ENCODE data around the gene AMY1B.
"Not testable (repeated sequence)": the region's sequence is repeated elsewhere in the genome, so short reads cannot be mapped to it uniquely, and the experiment has no call there.

The AMY1B gene

DNA sequence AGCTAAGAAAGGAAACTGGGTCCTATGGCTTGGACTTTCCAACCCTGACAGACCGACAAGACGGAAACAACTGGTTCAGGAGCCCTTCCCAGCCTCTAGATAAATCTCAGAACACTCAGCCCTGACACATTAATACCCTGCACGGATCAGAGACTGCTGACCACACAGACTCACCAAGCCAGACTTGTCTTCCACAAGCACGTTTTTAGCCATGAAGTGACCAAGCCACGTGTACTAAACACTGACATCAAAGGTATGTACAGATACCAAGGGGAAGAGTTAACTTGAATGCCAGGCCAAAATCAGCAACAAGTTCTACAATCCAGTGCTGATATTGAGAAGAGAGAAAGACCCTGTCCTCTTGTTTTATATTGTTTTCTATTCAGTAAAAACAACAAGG lies at the start of gene AMY1B:
AMY1B (minus strand) TSS at position 101 of the 400 bp plus-strand sequence. CDS start 571 bp downstream, outside the sequence.
- DNase-seq, ATAC-seq: not testable (repeated sequence)

DNA sequence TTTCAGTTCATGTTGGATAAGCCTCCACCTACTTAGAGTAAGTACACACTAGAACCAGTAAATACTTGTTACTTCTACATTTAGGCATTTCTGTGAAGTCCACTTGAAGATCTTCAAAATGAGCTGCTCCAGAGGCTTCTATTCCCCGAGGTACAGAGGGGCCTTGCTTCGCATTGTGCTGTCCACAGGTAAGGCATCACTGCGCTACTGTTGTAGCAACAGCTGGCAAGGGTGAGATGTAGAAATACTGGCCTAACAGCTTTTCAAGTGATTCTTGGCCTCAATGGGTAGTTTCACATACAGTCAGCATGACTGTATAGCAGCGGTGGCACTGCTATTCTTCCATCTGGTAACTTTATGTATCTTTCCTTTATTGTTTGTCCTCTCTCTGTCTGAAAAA lies 49.0 kb upstream of the AMY1B start:
- not testable (repeated sequence) for DNase-seq

DNA sequence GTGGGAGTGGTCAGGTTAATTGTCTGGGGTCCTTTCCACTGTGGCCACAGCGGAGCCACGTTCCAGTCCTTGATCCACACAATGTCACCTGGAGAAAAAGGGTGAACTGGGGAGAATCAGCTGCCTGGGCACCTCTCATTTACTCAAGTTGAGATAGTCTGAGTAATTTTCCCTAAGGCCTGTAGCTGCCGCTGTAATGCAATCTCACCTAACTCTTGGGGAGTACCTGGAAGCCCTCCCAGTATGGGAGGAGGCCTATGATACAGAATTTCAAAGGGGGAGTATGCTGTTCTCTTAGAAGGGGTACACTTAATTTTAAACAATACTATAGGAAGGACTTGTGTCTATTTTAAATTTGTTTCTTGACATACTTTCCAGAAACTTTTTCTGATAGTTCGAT lies 48.4 kb upstream of the AMY1B start:
- ATAC-seq, DNase-seq: not testable (repeated sequence)

More for the DNA sequence above, 49.0 kb upstream of the AMY1B start:
- ATAC-seq: not testable (repeated sequence)

DNA sequence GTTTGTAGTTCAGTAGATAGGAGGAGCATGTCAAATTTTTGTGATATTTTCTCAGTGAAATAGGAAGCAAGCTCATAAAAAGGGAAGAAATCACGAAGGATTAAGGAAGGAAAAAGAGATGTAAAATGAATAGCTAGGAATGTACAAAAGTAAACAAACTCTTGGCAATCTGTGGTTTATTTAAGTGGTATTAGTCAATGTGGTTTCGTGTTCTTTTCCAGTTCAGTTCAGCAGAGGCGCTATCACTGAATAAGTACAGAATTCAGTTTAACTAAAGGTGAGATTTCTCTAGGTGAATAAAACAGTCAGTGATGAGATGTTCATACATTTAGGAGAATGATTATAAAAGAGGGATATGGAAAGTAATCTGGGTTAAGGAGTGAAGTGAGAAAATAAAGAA lies 42.0 kb upstream of the AMY1B start:
- DNase-seq, ATAC-seq: not testable (repeated sequence)

DNA sequence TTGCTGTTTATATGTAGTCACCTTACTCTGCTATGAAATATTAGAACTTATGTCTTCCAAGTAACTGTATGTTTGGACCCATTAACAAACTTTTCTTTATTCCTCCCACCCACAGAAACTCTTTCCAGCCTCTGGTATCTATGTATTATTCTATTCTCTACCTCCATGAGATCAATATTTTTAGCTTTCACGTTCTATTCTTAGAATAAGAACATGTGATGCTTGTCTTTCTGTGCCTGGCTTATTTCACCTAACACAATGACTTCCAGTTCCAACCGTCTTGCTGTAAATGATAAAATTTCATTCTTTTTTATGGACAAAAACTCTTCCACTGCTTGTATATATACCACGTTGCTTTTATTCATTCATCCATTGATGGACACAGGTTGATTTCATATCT lies 39.3 kb upstream of the AMY1B start:
- not testable (repeated sequence) for DNase-seq, ATAC-seq

DNA sequence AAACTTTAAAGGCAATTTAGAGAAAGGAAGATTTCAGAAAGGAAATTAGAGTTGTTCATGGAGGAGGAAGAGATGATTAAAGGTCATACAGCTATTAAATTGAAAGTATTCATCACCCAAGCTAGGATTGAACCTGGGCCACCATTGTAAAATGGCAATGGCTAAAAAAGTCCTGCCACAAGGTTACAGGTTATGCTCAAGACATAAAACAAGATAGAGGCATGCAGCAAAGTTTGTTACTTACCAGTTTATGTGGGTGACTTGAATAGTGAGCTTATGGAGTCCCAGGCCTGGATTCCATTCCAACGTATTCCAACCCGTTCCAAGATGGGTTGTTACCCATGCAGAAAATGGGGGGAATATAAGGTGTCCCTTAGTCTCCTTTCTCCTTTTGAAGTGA lies 25.5 kb upstream of the AMY1B start:
- DNase-seq, ATAC-seq: not testable (repeated sequence)

DNA sequence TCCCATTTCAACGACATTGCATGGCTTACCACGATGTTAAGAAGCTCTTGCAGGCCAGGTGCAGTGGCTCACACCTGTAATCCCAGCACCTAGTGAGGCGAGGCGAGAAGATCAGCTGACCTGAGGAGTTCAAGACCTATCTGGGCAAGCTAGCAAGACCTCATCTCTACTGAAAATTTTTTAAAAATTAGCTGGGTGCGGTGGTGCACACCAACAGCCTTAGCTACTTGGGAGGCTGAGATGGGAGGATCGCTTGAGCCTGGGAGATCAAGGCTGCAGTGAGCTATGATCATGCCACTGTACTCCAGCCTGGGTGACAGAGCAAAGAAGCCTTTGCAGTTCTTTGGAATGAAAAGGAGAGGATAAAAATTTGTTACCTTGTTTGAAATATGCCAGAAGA lies 21.4 kb upstream of the AMY1B start:
- DNase-seq, ATAC-seq: not testable (repeated sequence)

DNA sequence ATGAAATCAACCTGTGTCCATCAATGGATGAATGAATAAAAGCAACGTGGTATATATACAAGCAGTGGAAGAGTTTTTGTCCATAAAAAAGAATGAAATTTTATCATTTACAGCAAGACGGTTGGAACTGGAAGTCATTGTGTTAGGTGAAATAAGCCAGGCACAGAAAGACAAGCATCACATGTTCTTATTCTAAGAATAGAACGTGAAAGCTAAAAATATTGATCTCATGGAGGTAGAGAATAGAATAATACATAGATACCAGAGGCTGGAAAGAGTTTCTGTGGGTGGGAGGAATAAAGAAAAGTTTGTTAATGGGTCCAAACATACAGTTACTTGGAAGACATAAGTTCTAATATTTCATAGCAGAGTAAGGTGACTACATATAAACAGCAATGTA lies 14.4 kb upstream of the AMY1B start:
- not testable (repeated sequence) for DNase-seq, ATAC-seq

DNA sequence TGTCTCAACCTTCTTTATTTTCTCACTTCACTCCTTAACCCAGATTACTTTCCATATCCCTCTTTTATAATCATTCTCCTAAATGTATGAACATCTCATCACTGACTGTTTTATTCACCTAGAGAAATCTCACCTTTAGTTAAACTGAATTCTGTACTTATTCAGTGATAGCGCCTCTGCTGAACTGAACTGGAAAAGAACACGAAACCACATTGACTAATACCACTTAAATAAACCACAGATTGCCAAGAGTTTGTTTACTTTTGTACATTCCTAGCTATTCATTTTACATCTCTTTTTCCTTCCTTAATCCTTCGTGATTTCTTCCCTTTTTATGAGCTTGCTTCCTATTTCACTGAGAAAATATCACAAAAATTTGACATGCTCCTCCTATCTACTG lies 11.7 kb upstream of the AMY1B start:
- not testable (repeated sequence) for ATAC-seq, DNase-seq

DNA sequence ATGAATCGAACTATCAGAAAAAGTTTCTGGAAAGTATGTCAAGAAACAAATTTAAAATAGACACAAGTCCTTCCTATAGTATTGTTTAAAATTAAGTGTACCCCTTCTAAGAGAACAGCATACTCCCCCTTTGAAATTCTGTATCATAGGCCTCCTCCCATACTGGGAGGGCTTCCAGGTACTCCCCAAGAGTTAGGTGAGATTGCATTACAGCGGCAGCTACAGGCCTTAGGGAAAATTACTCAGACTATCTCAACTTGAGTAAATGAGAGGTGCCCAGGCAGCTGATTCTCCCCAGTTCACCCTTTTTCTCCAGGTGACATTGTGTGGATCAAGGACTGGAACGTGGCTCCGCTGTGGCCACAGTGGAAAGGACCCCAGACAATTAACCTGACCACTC lies 5.2 kb upstream of the AMY1B start:
- not testable (repeated sequence) for ATAC-seq, DNase-seq

DNA sequence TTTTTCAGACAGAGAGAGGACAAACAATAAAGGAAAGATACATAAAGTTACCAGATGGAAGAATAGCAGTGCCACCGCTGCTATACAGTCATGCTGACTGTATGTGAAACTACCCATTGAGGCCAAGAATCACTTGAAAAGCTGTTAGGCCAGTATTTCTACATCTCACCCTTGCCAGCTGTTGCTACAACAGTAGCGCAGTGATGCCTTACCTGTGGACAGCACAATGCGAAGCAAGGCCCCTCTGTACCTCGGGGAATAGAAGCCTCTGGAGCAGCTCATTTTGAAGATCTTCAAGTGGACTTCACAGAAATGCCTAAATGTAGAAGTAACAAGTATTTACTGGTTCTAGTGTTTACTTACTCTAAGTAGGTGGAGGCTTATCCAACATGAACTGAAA lies 4.7 kb upstream of the AMY1B start:
- not testable (repeated sequence) for ATAC-seq, DNase-seq

DNA sequence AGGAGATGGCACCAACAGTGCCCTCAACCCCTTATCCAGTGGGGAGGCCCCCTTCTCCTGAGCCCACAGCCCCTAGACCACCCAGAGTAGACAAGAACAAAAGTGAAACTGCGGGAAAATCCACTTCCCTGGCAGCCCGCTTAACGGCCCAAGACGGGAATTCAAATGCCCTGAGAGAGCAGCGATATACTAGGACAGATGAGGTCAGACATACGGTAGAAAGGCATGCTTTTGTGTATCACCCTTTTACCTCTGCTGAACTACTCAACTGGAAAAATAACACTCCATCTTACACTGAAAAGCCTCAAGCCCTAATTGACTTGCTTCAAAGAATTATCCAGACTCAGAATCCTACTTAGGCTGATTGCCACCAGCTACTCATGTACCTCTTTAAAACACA lies 1.4 kb upstream of the AMY1B start:
- not testable (repeated sequence) for DNase-seq, ATAC-seq

DNA sequence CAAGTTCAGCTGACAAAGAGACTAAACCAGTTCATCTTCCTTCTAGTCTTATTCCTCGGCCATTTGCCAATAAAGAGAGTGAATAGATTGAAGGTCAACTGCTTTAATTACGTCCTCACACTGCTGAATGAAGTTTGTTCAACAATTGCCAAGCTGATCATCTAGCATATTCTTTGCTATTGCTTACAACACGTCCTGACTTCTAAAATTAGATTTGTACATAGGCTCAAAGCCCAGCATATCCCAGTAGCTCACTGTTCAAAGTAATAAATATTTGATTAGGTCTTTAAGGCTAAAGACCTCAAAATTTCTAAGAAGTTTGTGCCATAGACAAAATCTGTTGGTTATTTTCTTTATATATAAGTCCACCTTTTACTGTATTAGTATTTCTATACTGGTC lies 19.7 kb downstream of the AMY1B start:
- DNase-seq: not testable (repeated sequence)

DNA sequence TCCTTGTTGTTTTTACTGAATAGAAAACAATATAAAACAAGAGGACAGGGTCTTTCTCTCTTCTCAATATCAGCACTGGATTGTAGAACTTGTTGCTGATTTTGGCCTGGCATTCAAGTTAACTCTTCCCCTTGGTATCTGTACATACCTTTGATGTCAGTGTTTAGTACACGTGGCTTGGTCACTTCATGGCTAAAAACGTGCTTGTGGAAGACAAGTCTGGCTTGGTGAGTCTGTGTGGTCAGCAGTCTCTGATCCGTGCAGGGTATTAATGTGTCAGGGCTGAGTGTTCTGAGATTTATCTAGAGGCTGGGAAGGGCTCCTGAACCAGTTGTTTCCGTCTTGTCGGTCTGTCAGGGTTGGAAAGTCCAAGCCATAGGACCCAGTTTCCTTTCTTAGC lies 40.5 kb downstream of the AMY1B start, which contains the start of gene AMY1A:
AMY1A (plus strand) TSS at position 301 of the 400 bp plus-strand sequence. CDS start 571 bp downstream, outside the sequence.
- DNase-seq, ATAC-seq: not testable (repeated sequence)

More for the DNA sequence above, 19.7 kb downstream of the AMY1B start:
- ATAC-seq: not testable (repeated sequence)

DNA sequence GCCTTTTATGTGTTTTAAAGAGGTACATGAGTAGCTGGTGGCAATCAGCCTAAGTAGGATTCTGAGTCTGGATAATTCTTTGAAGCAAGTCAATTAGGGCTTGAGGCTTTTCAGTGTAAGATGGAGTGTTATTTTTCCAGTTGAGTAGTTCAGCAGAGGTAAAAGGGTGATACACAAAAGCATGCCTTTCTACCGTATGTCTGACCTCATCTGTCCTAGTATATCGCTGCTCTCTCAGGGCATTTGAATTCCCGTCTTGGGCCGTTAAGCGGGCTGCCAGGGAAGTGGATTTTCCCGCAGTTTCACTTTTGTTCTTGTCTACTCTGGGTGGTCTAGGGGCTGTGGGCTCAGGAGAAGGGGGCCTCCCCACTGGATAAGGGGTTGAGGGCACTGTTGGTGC lies 41.9 kb downstream of the AMY1B start:
- ATAC-seq: not testable (repeated sequence)

DNA sequence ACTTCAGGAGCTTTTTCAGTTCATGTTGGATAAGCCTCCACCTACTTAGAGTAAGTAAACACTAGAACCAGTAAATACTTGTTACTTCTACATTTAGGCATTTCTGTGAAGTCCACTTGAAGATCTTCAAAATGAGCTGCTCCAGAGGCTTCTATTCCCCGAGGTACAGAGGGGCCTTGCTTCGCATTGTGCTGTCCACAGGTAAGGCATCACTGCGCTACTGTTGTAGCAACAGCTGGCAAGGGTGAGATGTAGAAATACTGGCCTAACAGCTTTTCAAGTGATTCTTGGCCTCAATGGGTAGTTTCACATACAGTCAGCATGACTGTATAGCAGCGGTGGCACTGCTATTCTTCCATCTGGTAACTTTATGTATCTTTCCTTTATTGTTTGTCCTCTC lies 45.1 kb downstream of the AMY1B start:
- not testable (repeated sequence) for DNase-seq, ATAC-seq

More for the DNA sequence above, 41.9 kb downstream of the AMY1B start:
- not testable (repeated sequence) for DNase-seq

DNA sequence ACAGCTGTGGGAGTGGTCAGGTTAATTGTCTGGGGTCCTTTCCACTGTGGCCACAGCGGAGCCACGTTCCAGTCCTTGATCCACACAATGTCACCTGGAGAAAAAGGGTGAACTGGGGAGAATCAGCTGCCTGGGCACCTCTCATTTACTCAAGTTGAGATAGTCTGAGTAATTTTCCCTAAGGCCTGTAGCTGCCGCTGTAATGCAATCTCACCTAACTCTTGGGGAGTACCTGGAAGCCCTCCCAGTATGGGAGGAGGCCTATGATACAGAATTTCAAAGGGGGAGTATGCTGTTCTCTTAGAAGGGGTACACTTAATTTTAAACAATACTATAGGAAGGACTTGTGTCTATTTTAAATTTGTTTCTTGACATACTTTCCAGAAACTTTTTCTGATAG lies 45.7 kb downstream of the AMY1B start:
- not testable (repeated sequence) for ATAC-seq, DNase-seq

DNA sequence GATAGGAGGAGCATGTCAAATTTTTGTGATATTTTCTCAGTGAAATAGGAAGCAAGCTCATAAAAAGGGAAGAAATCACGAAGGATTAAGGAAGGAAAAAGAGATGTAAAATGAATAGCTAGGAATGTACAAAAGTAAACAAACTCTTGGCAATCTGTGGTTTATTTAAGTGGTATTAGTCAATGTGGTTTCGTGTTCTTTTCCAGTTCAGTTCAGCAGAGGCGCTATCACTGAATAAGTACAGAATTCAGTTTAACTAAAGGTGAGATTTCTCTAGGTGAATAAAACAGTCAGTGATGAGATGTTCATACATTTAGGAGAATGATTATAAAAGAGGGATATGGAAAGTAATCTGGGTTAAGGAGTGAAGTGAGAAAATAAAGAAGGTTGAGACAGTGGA lies 52.1 kb downstream of the AMY1B start:
- ATAC-seq, DNase-seq: not testable (repeated sequence)

DNA sequence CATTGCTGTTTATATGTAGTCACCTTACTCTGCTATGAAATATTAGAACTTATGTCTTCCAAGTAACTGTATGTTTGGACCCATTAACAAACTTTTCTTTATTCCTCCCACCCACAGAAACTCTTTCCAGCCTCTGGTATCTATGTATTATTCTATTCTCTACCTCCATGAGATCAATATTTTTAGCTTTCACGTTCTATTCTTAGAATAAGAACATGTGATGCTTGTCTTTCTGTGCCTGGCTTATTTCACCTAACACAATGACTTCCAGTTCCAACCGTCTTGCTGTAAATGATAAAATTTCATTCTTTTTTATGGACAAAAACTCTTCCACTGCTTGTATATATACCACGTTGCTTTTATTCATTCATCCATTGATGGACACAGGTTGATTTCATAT lies 54.8 kb downstream of the AMY1B start:
- not testable (repeated sequence) for DNase-seq

More for the DNA sequence above, 54.8 kb downstream of the AMY1B start:
- ATAC-seq: not testable (repeated sequence)

Measured in stimulated activated naive CD8-positive, alpha-beta T cell treated with anti-CD3 and anti-CD28 coated beads, Interleukin-15, Interleukin-2, amounts not matched to agents 100 U/mL and 50 U/mL, for 24 hours (primary cell).